K562 (cell line): Measurements from ENCODE around the gene PTPN1. TPM values are rescaled to one million over a fixed set of nuclear protein-coding genes. Genes with fewer than 3 reads are reported as not detected.

Experiments used
- ARID3A ChIP-seq: IDR thresholded peaks from 2 replicates; pipeline ENCODE4 v1.6.1; 2012; ENCODE audit warnings: low read depth, low read length, improper control_type of control experiment, borderline replicate concordance
- CTBP1 ChIP-seq: fragments of 450-650 bp; IDR thresholded peaks from 2 replicates; pipeline ENCODE4 v1.6.1; 2016; ENCODE audit warnings: borderline replicate concordance
- DIDO1 ChIP-seq: fragments of 450-650 bp; IDR thresholded peaks from 2 replicates; pipeline ENCODE4 v1.6.1; 2016; ENCODE audit warnings: low read depth, missing biosample characterization, missing genetic modification characterization
- ESRRB ChIP-seq: fragments of 250-450 bp; sonication (Bioruptor Pico); IDR thresholded peaks from 2 replicates; pipeline ENCODE4 v1.5.0; 2020; ENCODE audit warnings: mild to moderate bottlenecking, moderate library complexity, borderline replicate concordance
- FOXO4 ChIP-seq: fragments of 450-650 bp; formaldehyde crosslinking; IDR thresholded peaks from 2 replicates; pipeline ENCODE4 v1.4.0; 2020; ENCODE audit warnings: mild to moderate bottlenecking, moderate library complexity
- MAZ ChIP-seq, 2 experiments: fragments of 450-650 bp in 1 of 2; sonication (generic) in 1 of 2; formaldehyde crosslinking; IDR thresholded peaks in 1 of 2; conservative IDR thresholded peaks in 1 of 2; 2 replicates each; pipeline versions ENCODE4 v1.4.0 to v1.5.0; 2020; ENCODE audit warnings: mild to moderate bottlenecking in 1 of 2, missing genetic modification reagents in 1 of 2
- MCM3 ChIP-seq: fragments of 450-650 bp; IDR thresholded peaks from 2 replicates; pipeline ENCODE4 v1.6.1; 2016
- MXD1 ChIP-seq: fragments of 250-450 bp; sonication (Bioruptor Pico); IDR thresholded peaks from 2 replicates; pipeline ENCODE4 v1.8.0; 2021; ENCODE audit warnings: borderline replicate concordance, mild to moderate bottlenecking, moderate library complexity; ENCODE audit not compliant: poor library complexity, severe bottlenecking
- NCOA6 ChIP-seq: fragments of 450-650 bp; IDR thresholded peaks from 2 replicates; pipeline ENCODE4 v1.6.1; 2017; ENCODE audit warnings: mild to moderate bottlenecking
- POLR2G ChIP-seq: fragments of 200-400 bp; formaldehyde crosslinking; IDR thresholded peaks from 2 replicates; pipeline ENCODE4 v1.6.1; 2017; ENCODE audit warnings: low read depth, mild to moderate bottlenecking, antibody characterized with exemption, low read length, moderate library complexity
- RBFOX2 ChIP-seq: fragments of 200-400 bp; formaldehyde crosslinking; IDR thresholded peaks from 2 replicates; pipeline ENCODE4 v1.6.1; 2017; ENCODE audit warnings: low read depth, mild to moderate bottlenecking, low read length, moderate library complexity
- SRF ChIP-seq, 2 experiments: fragments of 250-450, 450-650 bp in 1 of 2; sonication (Bioruptor Pico) in 1 of 2; sonication (generic) in 1 of 2; formaldehyde crosslinking; IDR thresholded peaks; 2 replicates each; pipeline versions ENCODE4 v1.5.0 to v1.5.1; 2020 to 2022; ENCODE audit warnings: mild to moderate bottlenecking in 1 of 2, missing genetic modification reagents in 1 of 2
- STAG1 ChIP-seq: sonication (generic); formaldehyde crosslinking; IDR thresholded peaks from 2 replicates; pipeline ENCODE4 v1.5.0; 2020; ENCODE audit warnings: missing genetic modification reagents, borderline replicate concordance
- TFE3 ChIP-seq: fragments of 450-650 bp; formaldehyde crosslinking; IDR thresholded peaks from 2 replicates; pipeline ENCODE4 v1.4.0; 2020; ENCODE audit warnings: mild to moderate bottlenecking, mixed read lengths
- THAP7 ChIP-seq: fragments of 250-450 bp; sonication (Bioruptor Pico); IDR thresholded peaks from 2 replicates; pipeline ENCODE4 v1.5.0; 2021
- YY1 ChIP-seq, 3 experiments: IDR thresholded peaks; 2 replicates each; pipeline ENCODE4 v1.6.1; 2011; ENCODE audit warnings: low read length in 2 of 3, mild to moderate bottlenecking in 2 of 3, moderate library complexity in 2 of 3, borderline replicate concordance in 1 of 3, control low read depth in 1 of 3, low read depth in 1 of 3; ENCODE audit not compliant: insufficient read depth in 3 of 3, insufficient replicate concordance in 2 of 3, control insufficient read depth in 1 of 3, insufficient read length in 1 of 3; ENCODE audit errors: extremely low read depth in 1 of 3
- ZFP1 ChIP-seq: fragments of 450-650 bp; formaldehyde crosslinking; IDR thresholded peaks from 2 replicates; pipeline ENCODE4 v1.4.0; 2020; ENCODE audit warnings: mild to moderate bottlenecking, mixed read lengths
- ZNF699 ChIP-seq: fragments of 250-450 bp; sonication (Bioruptor Pico); IDR thresholded peaks from 2 replicates; pipeline ENCODE4 v1.8.0; 2021; ENCODE audit warnings: mild to moderate bottlenecking, moderate library complexity; ENCODE audit not compliant: insufficient replicate concordance
- ZNF766 ChIP-seq: fragments of 200-800 bp; sonication (Bioruptor generic); conservative IDR thresholded peaks from 2 replicates; pipeline ENCODE4 v1.6.1; 2016; ENCODE audit warnings: missing genetic modification characterization, missing compliant biosample characterization
- polyA plus RNA-seq, 8 experiments: library from polyadenylated mRNA; depleted of rRNA in 4 of 8; stranded (reverse) in 5 of 8; unstranded in 3 of 8; fragments of >200 nt; fragmentation: Nextera tagmentation in 2 of 8; fragmentation: Illumina TruSeq in 1 of 8; extraction: Ambion mirVana in 2 of 8; extraction: Trizol in 1 of 8; gene quantifications; 2 replicates each; pipeline versions ENCODE4 v1.2.1 to v1.2.3, GENCODE V29; 2011 to 2014; ENCODE audit warnings: inconsistent platforms in 1 of 8, missing spikeins in 1 of 8
- total RNA-seq, 7 experiments: library from RNA; depleted of rRNA in 6 of 7; stranded (reverse); fragments of >200 nt in 6 of 7; fragmentation: Illumina TruSeq in 2 of 7; extraction: Trizol in 2 of 7; gene quantifications; 2 replicates each; pipeline versions ENCODE4 v1.2.1 to v1.2.3, GENCODE V29; 2011 to 2021; ENCODE audit warnings: low replicate concordance in 1 of 7

PTPN1 gene
- total and polyA plus RNA-seq, 9 of the 15 experiments (the other 6 are each of a cell fraction or from before 2014, with no cell fraction given): 11.0 to 85.3 (median 54.0) TPM

- TF ChIP-seq TFE3 (CRISPR knock-in tag) (no peak), STAG1 (CRISPR knock-in tag) (peak; percentile 92), POLR2G (no peak), SRF (CRISPR knock-in tag; IDR thresholded peaks at IDR 0.05) (no peak), ESRRB (CRISPR knock-in tag) (no peak), DIDO1 (no peak), ZNF766 (no peak), MAZ (CRISPR knock-in tag; conservative IDR thresholded peaks at IDR 0.05 in 1 of 2, IDR thresholded peaks at IDR 0.05 in 1 of 2) (peak in 1 of 2 experiments; percentile 62; a peak in 1 of 4 replicates), ZFP1 (CRISPR knock-in tag) (no peak), YY1 (IDR thresholded peaks at IDR 0.05; ENCODE audit: borderline replicate concordance in 1 of 3, control insufficient read depth in 1 of 3, extremely low read depth in 1 of 3, insufficient read depth in 3 of 3, insufficient read length in 1 of 3, insufficient replicate concordance in 2 of 3, low read depth in 1 of 3, low read length in 2 of 3) (no peak), ZNF699 (CRISPR knock-in tag) (no peak), RBFOX2 (no peak), ARID3A (no peak), FOXO4 (CRISPR knock-in tag) (no peak), THAP7 (CRISPR knock-in tag) (no peak), MCM3 (no peak), NCOA6 (no peak), CTBP1 (no peak), MXD1 (CRISPR knock-in tag) (no peak)
Observed at GRCh38 chr20:50464026-50464724, 46.0 kb upstream of the PTPN1 start (continued).
